Naive thymus-derived CD4-positive, alpha-beta T cell (primary cell): ENCODE results near the gene UFC1. TPM values are rescaled to one million over a fixed set of nuclear protein-coding genes. Genes with fewer than 3 reads are reported as not detected.

Experiments
- ATAC-seq: fragments of 150-1000 bp; cut with Tn5 transposase; 2 replicates; pipeline ENCODE4 v1.10.0; 2021; ENCODE audit warnings: mild to moderate bottlenecking, moderate library complexity
- CTCF ChIA-PET: fragments of 350-600 bp; sonication (Branson Sonifier 250); formaldehyde crosslinking; loops from one replicate; lab custom pipeline; 2021; ENCODE audit warnings: antibody characterized with exemption; lab: Charles Lee
- POLR2A ChIA-PET: fragments of 350-600 bp; sonication (Branson Sonifier 250); formaldehyde crosslinking; loops from one replicate; lab custom pipeline; 2021; ENCODE audit warnings: antibody characterized with exemption, inconsistent platforms; lab: Charles Lee
- DNase-seq, 9 donors: peaks; one replicate each; pipeline versions ENCODE4 v3.0.0 to v3.0.0-alpha.2; 2020 to 2022; ENCODE audit warnings: mixed read lengths in 1 of 9
- H3K27ac ChIP-seq: one replicate; pipeline ENCODE4 v1.7.0; 2013; ENCODE audit warnings: mild to moderate bottlenecking, low read depth, low read length, moderate library complexity
- H3K27me3 ChIP-seq, 2 donors: one replicate each; pipeline ENCODE4 v1.7.0; 2013; ENCODE audit warnings: low read length in 2 of 2, mild to moderate bottlenecking in 2 of 2, moderate library complexity in 2 of 2; ENCODE audit not compliant: control insufficient read depth in 2 of 2, insufficient read depth in 2 of 2
- H3K36me3 ChIP-seq, 3 experiments: 1 replicate in 2 of 3; 2 replicates in 1 of 3; pipeline ENCODE4 v1.7.0; 2013; ENCODE audit warnings: low read length in 3 of 3, mild to moderate bottlenecking in 3 of 3, moderate library complexity in 1 of 3; ENCODE audit not compliant: insufficient read depth in 3 of 3, control insufficient read depth in 2 of 3
- H3K4me1 ChIP-seq, 2 donors: one replicate each; pipeline ENCODE4 v1.7.0; 2013; ENCODE audit warnings: low read length in 2 of 2, mild to moderate bottlenecking in 2 of 2, moderate library complexity in 1 of 2; ENCODE audit not compliant: control insufficient read depth in 2 of 2, insufficient read depth in 2 of 2
- H3K4me3 ChIP-seq: 2 replicates; pipeline ENCODE4 v1.7.0; 2013; ENCODE audit warnings: mild to moderate bottlenecking, low read length
- H3K9me3 ChIP-seq, 3 experiments: 1 replicate in 2 of 3; 2 replicates in 1 of 3; pipeline ENCODE4 v1.7.0; 2013; ENCODE audit warnings: low read length in 3 of 3; ENCODE audit not compliant: control insufficient read depth in 2 of 3
- H3K27ac Mint-ChIP-seq, 9 donors: one replicate each; pipeline ENCODE4 v1.8.0; 2020 to 2022; ENCODE audit warnings: mixed read lengths in 9 of 9, mild to moderate bottlenecking in 8 of 9, moderate library complexity in 5 of 9, inconsistent platforms in 2 of 9
- H3K27me3 Mint-ChIP-seq, 5 donors: one replicate each; pipeline ENCODE4 v1.8.0; 2021 to 2022; ENCODE audit warnings: mixed read lengths in 5 of 5, mild to moderate bottlenecking in 1 of 5
- H3K36me3 Mint-ChIP-seq, 5 donors: one replicate each; pipeline ENCODE4 v1.8.0; 2020 to 2022; ENCODE audit warnings: mixed read lengths in 5 of 5, mild to moderate bottlenecking in 3 of 5, inconsistent platforms in 1 of 5
- H3K4me1 Mint-ChIP-seq, 7 donors: one replicate each; pipeline ENCODE4 v1.8.0; 2020 to 2022; ENCODE audit warnings: mixed read lengths in 7 of 7, mild to moderate bottlenecking in 3 of 7, inconsistent platforms in 1 of 7
- H3K4me3 Mint-ChIP-seq, 10 donors: one replicate each; pipeline ENCODE4 v1.8.0; 2020 to 2022; ENCODE audit warnings: mild to moderate bottlenecking in 10 of 10, mixed read lengths in 10 of 10, moderate library complexity in 6 of 10, inconsistent platforms in 2 of 10
- H3K9me3 Mint-ChIP-seq, 11 donors: one replicate each; pipeline ENCODE4 v1.8.0; 2020 to 2022; ENCODE audit warnings: mixed read lengths in 11 of 11, mild to moderate bottlenecking in 4 of 11, inconsistent platforms in 1 of 11, moderate library complexity in 1 of 11
- intact Hi-C, 2 donors: fragments of 100-400 bp; cut with micrococcal nuclease; formaldehyde crosslinking; loops; one replicate each; pipeline ENCODE4 v1.15.1; 2023
- polyA plus RNA-seq, 2 donors: library from polyadenylated mRNA; unstranded; fragments of 300-500 nt; fragmentation: Illumina TruSeq; gene quantifications; one replicate each; pipeline ENCODE4 v1.2.3, GENCODE V29; 2021
- total RNA-seq, 6 experiments: library from RNA in 5 of 6; stranded (reverse) in 5 of 6; gene quantifications; 1 replicate in 5 of 6; 2 replicates in 1 of 6; pipeline ENCODE4 v1.2.3 and lab custom pipeline; 2021 to 2026

The UFC1 gene
- total and polyA plus RNA-seq, 7 experiments from 2014 or later = 83.7 to 132 (median 106) TPM

DNA sequence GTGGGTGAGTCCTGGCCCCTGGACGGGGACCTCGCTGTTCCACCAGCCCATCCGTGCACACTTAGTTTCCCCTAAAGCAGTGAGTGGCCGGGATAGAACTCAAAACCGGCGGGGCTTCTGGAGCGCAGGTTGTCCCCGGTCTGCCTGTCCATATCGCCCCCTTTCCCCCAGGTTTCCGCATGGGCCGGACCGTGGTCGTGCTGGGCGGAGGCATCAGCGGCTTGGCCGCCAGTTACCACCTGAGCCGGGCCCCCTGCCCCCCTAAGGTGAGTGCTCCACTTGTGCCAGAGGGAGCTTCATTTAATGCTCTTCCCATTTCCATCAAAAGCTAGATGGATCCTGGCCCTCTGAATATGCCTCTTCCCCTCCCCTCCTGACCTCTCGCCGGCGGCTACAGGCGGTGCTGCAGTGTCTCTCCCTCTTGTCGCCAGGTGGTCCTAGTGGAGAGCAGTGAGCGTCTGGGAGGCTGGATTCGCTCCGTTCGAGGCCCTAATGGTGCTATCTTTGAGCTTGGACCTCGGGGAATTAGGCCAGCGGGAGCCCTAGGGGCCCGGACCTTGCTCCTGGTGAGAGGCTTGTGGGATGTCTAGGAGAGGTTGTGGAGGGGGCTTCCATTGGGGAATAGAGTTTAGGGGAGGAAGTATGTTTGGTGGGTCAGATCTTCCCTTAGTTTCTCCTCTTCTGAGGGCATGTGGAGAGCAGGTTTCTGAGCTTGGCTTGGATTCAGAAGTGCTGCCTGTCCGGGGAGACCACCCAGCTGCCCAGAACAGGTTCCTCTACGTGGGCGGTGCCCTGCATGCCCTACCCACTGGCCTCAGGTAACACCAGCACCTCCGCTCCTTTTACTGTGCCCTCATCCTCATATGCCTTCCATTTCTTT lies 13.1 kb downstream of the UFC1 start:
- peaks cover 33 to 69% (median 58%) of the 10 kb centered on the region in 7 donors for H3K4me1 Mint-ChIP-seq
- H3K9me3 Mint-ChIP-seq = no peaks in the 10 kb centered on the region
- ChIA-PET CTCF (interaction anchor here (0.7 to 3.2 kb wide), 17 partner anchors 9 to 213 kb away, joined by 3 to 32 read pairs (median 4); partner anchors contain the start of genes ADAMTS4, APOA2, B4GALT3 and NDUFS2), POLR2A (interaction anchor here (0.5 to 6.5 kb wide), 19 partner anchors 9 to 560 kb away, joined by 3 to 81 read pairs (median 6); partner anchors contain the start of genes ARHGAP30, B4GALT3, NDUFS2 and SDHC)
- peak overlapping the region; percentile 93 to 99 (median 99) for H3K27ac Mint-ChIP-seq
- no peaks in the 10 kb centered on the region for H3K27me3 Mint-ChIP-seq
- peak in 1 of 9 donors; percentile 34 for DNase-seq
- H3K27ac ChIP-seq = peak overlapping the region; percentile 86
- H3K36me3 Mint-ChIP-seq = peaks cover 5 to 24% (median 14%) of the 10 kb centered on the region in 5 donors
- no peaks in the 10 kb centered on the region for H3K9me3 ChIP-seq
- H3K36me3 ChIP-seq = peaks cover 0 to 58% (median 21%) of the 10 kb centered on the region in 3 experiments
- peak overlapping the region; percentile 93 for H3K4me3 ChIP-seq
- intact Hi-C loops = loop anchor here (1.0 to 5.0 kb wide), 14 partner anchors 10 to 220 kb away; partner anchors contain the start of genes B4GALT3 (in 2 of the 2), DEDD (in 2 of the 2), NDUFS2 (in 2 of the 2) and UFC1 (in 2 of the 2)
- H3K4me1 ChIP-seq = peaks cover 10 to 13% of the 10 kb centered on the region in 2 donors
- H3K4me3 Mint-ChIP-seq = peak overlapping the region; percentile 86 to 98 (median 94)
- no peaks in the 10 kb centered on the region for H3K27me3 ChIP-seq
- no peak for ATAC-seq

GRCh38 chr1:161168906-161169305 lies 15.1 kb downstream of the UFC1 start:
- Mint-ChIP-seq H3K27me3 (no peaks in the 10 kb centered on the region), H3K36me3 (peaks cover 9 to 35% (median 14%) of the 10 kb centered on the region in 5 donors), H3K4me1 (peaks cover 28 to 69% (median 51%) of the 10 kb centered on the region in 7 donors), H3K9me3 (no peaks in the 10 kb centered on the region), H3K4me3 (peak overlapping the region in 5 of 10 donors; percentile 13 to 94 (median 32)), H3K27ac (peak overlapping the region in 1 of 9 donors; percentile 71)
- peaks cover 10 to 13% of the 10 kb centered on the region in 2 donors for H3K4me1 ChIP-seq
- H3K27me3 ChIP-seq = no peaks in the 10 kb centered on the region
- ChIA-PET CTCF (interaction anchor here (0.6 to 1.8 kb wide), 2 partner anchors 23 to 213 kb away, joined by 3 to 5 read pairs; no protein-coding TSS in a partner anchor), POLR2A (interaction anchor here (0.7 to 6.5 kb wide), 5 partner anchors 12 to 50 kb away, joined by 3 to 81 read pairs (median 3); partner anchors contain the start of gene ADAMTS4)
- peaks cover 0 to 58% (median 31%) of the 10 kb centered on the region in 3 experiments for H3K36me3 ChIP-seq
- no peaks in the 10 kb centered on the region for H3K9me3 ChIP-seq
- ATAC-seq (no peak), DNase-seq (no peak)
- H3K4me3 ChIP-seq = no peak overlapping the region
- intact Hi-C loops = loop anchor here in 1 of 2 donors (5.0 kb wide), 1 partner anchor 218 kb away; no protein-coding TSS in a partner anchor
- no peak overlapping the region for H3K27ac ChIP-seq

DNA sequence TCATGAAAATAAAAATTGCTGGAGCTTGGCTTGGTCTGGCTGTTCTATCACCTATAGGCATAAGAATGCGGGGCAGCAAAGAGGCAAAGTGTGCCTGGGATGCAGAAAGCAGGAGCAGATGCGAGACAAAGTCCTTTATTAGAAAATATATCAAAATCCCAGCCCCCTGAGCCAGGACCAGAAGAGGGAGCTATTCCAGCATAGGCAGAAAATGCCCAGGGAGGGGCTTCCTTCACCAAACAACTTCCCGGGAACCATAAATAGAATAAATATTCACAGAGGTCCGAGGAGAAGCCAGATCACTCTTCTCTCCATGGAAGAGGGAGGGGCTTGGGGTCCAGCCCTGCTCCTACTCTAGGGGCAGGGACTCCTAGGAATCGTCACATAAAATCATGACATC lies 17.4 kb downstream of the UFC1 start:
- H3K9me3 Mint-ChIP-seq = no peaks in the 10 kb centered on the region
- peaks cover 13 to 44% (median 20%) of the 10 kb centered on the region in 5 donors for H3K36me3 Mint-ChIP-seq
- no peaks in the 10 kb centered on the region for H3K27me3 Mint-ChIP-seq
- peaks cover 38 to 67% (median 54%) of the 10 kb centered on the region in 7 donors for H3K4me1 Mint-ChIP-seq
- peak overlapping the region in 4 of 9 donors; percentile 39 to 74 (median 54) for H3K27ac Mint-ChIP-seq
- Histone ChIP-seq H3K9me3 (no peaks in the 10 kb centered on the region), H3K27ac (no peak overlapping the region), H3K27me3 (no peaks in the 10 kb centered on the region), H3K4me3 (no peak overlapping the region), H3K4me1 (peaks cover 14 to 16% of the 10 kb centered on the region in 2 donors), H3K36me3 (peaks cover 0 to 66% (median 31%) of the 10 kb centered on the region in 3 experiments)
- intact Hi-C loops = no loop called here
- ChIA-PET CTCF (interaction anchor here (0.9 to 2.0 kb wide), 3 partner anchors 21 to 60 kb away, joined by 3 to 6 read pairs (median 3); partner anchors contain the start of gene TOMM40L), POLR2A (interaction anchor here (0.9 to 2.0 kb wide), 13 partner anchors 9 to 125 kb away, joined by 3 to 16 read pairs (median 3); partner anchors contain the start of genes NDUFS2 and USF1)
- ATAC-seq (no peak), DNase-seq (no peak)
- peak overlapping the region in 1 of 10 donors; percentile 29 for H3K4me3 Mint-ChIP-seq

GRCh38 chr1:161171696-161172095 lies 17.9 kb downstream of the UFC1 start:
- peak overlapping the region in 3 of 9 donors; percentile 33 to 72 (median 67) for H3K27ac Mint-ChIP-seq
- no peaks in the 10 kb centered on the region for H3K27me3 Mint-ChIP-seq
- Histone ChIP-seq H3K27me3 (no peaks in the 10 kb centered on the region), H3K4me1 (peaks cover 18% of the 10 kb centered on the region in 2 donors), H3K4me3 (no peak overlapping the region), H3K9me3 (no peaks in the 10 kb centered on the region), H3K27ac (no peak overlapping the region), H3K36me3 (peaks cover 0 to 66% (median 31%) of the 10 kb centered on the region in 3 experiments)
- H3K9me3 Mint-ChIP-seq = no peaks in the 10 kb centered on the region
- ChIA-PET CTCF (interaction anchor here (1.1 kb wide), 1 partner anchor 59 kb away, joined by 3 read pairs; no protein-coding TSS in a partner anchor), POLR2A (interaction anchor here (0.9 to 2.0 kb wide), 6 partner anchors 9 to 19 kb away, joined by 3 to 16 read pairs (median 4); no protein-coding TSS in a partner anchor)
- H3K4me3 Mint-ChIP-seq = no peak overlapping the region
- DNase-seq (no peak), ATAC-seq (no peak)
- peaks cover 41 to 68% (median 56%) of the 10 kb centered on the region in 7 donors for H3K4me1 Mint-ChIP-seq
- intact Hi-C loops = no loop called here
- H3K36me3 Mint-ChIP-seq = peaks cover 13 to 44% (median 20%) of the 10 kb centered on the region in 5 donors

DNA sequence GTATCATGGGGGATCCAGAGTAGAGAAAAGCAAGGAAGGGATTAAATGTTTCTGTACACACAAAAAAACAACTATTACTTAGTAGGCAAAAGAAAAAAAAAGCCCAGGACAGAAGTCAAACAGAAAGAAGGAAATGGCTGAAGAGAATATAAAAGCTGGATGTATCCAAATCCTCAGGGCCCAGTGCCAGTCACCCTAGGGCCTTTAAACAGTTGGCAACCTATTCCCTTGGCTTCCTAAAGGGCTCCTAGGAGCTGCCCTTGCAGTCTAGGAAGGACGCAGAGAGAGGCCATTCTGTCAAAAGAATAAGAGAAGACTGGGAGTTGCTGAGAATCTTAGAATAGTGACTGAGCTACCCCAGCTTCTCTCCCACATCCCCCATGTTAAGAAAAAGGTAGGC lies 18.6 kb downstream of the UFC1 start:
- no peaks in the 10 kb centered on the region for H3K9me3 ChIP-seq
- no peak overlapping the region for H3K4me3 ChIP-seq
- peaks cover 0 to 71% (median 31%) of the 10 kb centered on the region in 3 experiments for H3K36me3 ChIP-seq
- no peaks in the 10 kb centered on the region for H3K27me3 Mint-ChIP-seq
- intact Hi-C loops = no loop called here
- ATAC-seq (no peak), DNase-seq (no peak)
- peaks cover 13 to 44% (median 20%) of the 10 kb centered on the region in 5 donors for H3K36me3 Mint-ChIP-seq
- H3K9me3 Mint-ChIP-seq = no peaks in the 10 kb centered on the region
- no peak overlapping the region for H3K27ac ChIP-seq
- peaks cover 11 to 13% of the 10 kb centered on the region in 2 donors for H3K4me1 ChIP-seq
- CTCF ChIA-PET = interaction anchor here (0.6 to 1.3 kb wide), 2 partner anchors 54 to 110 kb away, joined by 3 read pairs; no protein-coding TSS in a partner anchor
- peaks cover 38 to 68% (median 53%) of the 10 kb centered on the region in 7 donors for H3K4me1 Mint-ChIP-seq
- peak overlapping the region in 6 of 9 donors; percentile 31 to 77 (median 62) for H3K27ac Mint-ChIP-seq
- H3K27me3 ChIP-seq = no peaks in the 10 kb centered on the region
- peak overlapping the region in 2 of 10 donors; percentile 45 to 59 for H3K4me3 Mint-ChIP-seq
- POLR2A ChIA-PET = interaction anchor here (0.7 to 1.4 kb wide), 5 partner anchors 11 to 210 kb away, joined by 3 to 5 read pairs (median 4); partner anchors contain the start of gene UFC1
